ENCODE data around the gene CYFIP2.

- no peak for TF ChIP-seq HHEX (CRISPR knock-in tag; IDR thresholded peaks at IDR 0.05)
- no peak for TF ChIP-seq CTCF (CRISPR knock-in tag; IDR thresholded peaks at IDR 0.05)
- TF ChIP-seq SIN3A (IDR thresholded peaks at IDR 0.05; ENCODE audit: borderline replicate concordance, low read depth, low read length): no peak
- TF ChIP-seq HNRNPH1 (optimal IDR thresholded peaks at IDR 0.05; ENCODE audit: low read depth, low read length): no peak
- no peak for TF ChIP-seq EP300 (IDR thresholded peaks at IDR 0.05; ENCODE audit: low read depth in 2 of 2, low read length in 2 of 2)
- TF ChIP-seq EP300 (CRISPR knock-in tag; IDR thresholded peaks at IDR 0.05; ENCODE audit: borderline replicate concordance): no peak
- no peak for TF ChIP-seq BRCA1 (CRISPR knock-in tag; IDR thresholded peaks at IDR 0.05)
- TF ChIP-seq SP1 (IDR thresholded peaks at IDR 0.05): no peak
- no peak for TF ChIP-seq SP1 (CRISPR knock-in tag; IDR thresholded peaks at IDR 0.05)
- TF ChIP-seq ZFP36 (IDR thresholded peaks at IDR 0.05; ENCODE audit: borderline replicate concordance, low read depth, low read length, partially characterized antibody): no peak
- no peak for TF ChIP-seq DMAP1 (CRISPR knock-in tag; IDR thresholded peaks at IDR 0.05)
Observed at GRCh38 chr5:157221959-157222358, 44.0 kb upstream of the CYFIP2 start.
